ENCODE data around the gene CD99L2. TPM values are rescaled to one million over a fixed set of nuclear protein-coding genes. Genes with fewer than 3 reads are reported as not detected.
"Not testable (repeated sequence)": the region's sequence is repeated elsewhere in the genome, so short reads cannot be mapped to it uniquely, and the experiment has no call there.

CD99L2 gene
- total RNA-seq, 1 donor from 2014 or later, result 49.9 TPM

GRCh38 chrX:150889131-150889530, 9.3 kb downstream of the CD99L2 start:
- H3K36me3 Mint-ChIP-seq (ENCODE audit: unreplicated experiment), result no peaks in the 10 kb centered on the region

GRCh38 chrX:150887906-150888465, 10.5 kb downstream of the CD99L2 start:
- Mint-ChIP-seq H3K36me3 (ENCODE audit: unreplicated experiment) (no peaks in the 10 kb centered on the region), H3K4me1 (ENCODE audit: low read depth, unreplicated experiment) (peaks cover 1% of the 10 kb centered on the region), H3K27me3 (ENCODE audit: unreplicated experiment) (no peaks in the 10 kb centered on the region), H3K27ac (ENCODE audit: unreplicated experiment) (no peak overlapping the region), H3K4me3 (ENCODE audit: unreplicated experiment) (no peak overlapping the region), H3K9me3 (ENCODE audit: unreplicated experiment) (no peaks in the 10 kb centered on the region)
- no peak for TF ChIP-seq CTCF (IDR thresholded peaks at IDR 0.05; ENCODE audit: partially characterized antibody, unreplicated experiment)
- no peak for DNase-seq

More at GRCh38 chrX:150889131-150889530, 9.3 kb downstream of the CD99L2 start:
- Mint-ChIP-seq H3K4me1 (ENCODE audit: low read depth, unreplicated experiment) (peaks cover 1% of the 10 kb centered on the region), H3K9me3 (ENCODE audit: unreplicated experiment) (no peaks in the 10 kb centered on the region), H3K27ac (ENCODE audit: unreplicated experiment) (no peak overlapping the region), H3K27me3 (ENCODE audit: unreplicated experiment) (no peaks in the 10 kb centered on the region), H3K4me3 (ENCODE audit: unreplicated experiment) (no peak overlapping the region)
- no peak for DNase-seq
- TF ChIP-seq CTCF (IDR thresholded peaks at IDR 0.05; ENCODE audit: partially characterized antibody, unreplicated experiment), result no peak

GRCh38 chrX:150887268-150887667, 11.2 kb downstream of the CD99L2 start:
- H3K36me3 Mint-ChIP-seq (ENCODE audit: unreplicated experiment); H3K27ac Mint-ChIP-seq (ENCODE audit: unreplicated experiment); H3K4me3 Mint-ChIP-seq (ENCODE audit: unreplicated experiment); H3K4me1 Mint-ChIP-seq (ENCODE audit: low read depth, unreplicated experiment); H3K9me3 Mint-ChIP-seq (ENCODE audit: unreplicated experiment); DNase-seq; H3K27me3 Mint-ChIP-seq (ENCODE audit: unreplicated experiment): not testable (repeated sequence)

- no peak overlapping the region for H3K27ac Mint-ChIP-seq (ENCODE audit: unreplicated experiment)
- no peaks in the 10 kb centered on the region for H3K36me3 Mint-ChIP-seq (ENCODE audit: unreplicated experiment)
- no peak overlapping the region for H3K4me3 Mint-ChIP-seq (ENCODE audit: unreplicated experiment)
- no peaks in the 10 kb centered on the region for H3K9me3 Mint-ChIP-seq (ENCODE audit: unreplicated experiment)
- no peaks in the 10 kb centered on the region for H3K27me3 Mint-ChIP-seq (ENCODE audit: unreplicated experiment)
- peaks cover 1% of the 10 kb centered on the region for H3K4me1 Mint-ChIP-seq (ENCODE audit: low read depth, unreplicated experiment)
- no peak for TF ChIP-seq CTCF (IDR thresholded peaks at IDR 0.05; ENCODE audit: partially characterized antibody, unreplicated experiment)
- DNase-seq, result no peak
Observed at GRCh38 chrX:150886381-150886780, 12.1 kb downstream of the CD99L2 start.

- no peaks in the 10 kb centered on the region for H3K9me3 Mint-ChIP-seq (ENCODE audit: unreplicated experiment)
Observed at GRCh38 chrX:150880808-150881165, 17.7 kb downstream of the CD99L2 start.

More at GRCh38 chrX:150880808-150881165, 17.7 kb downstream of the CD99L2 start:
- TF ChIP-seq CTCF (IDR thresholded peaks at IDR 0.05; ENCODE audit: partially characterized antibody, unreplicated experiment), result no peak
- peaks cover 2% of the 10 kb centered on the region for H3K27me3 Mint-ChIP-seq (ENCODE audit: unreplicated experiment)
- H3K4me3 Mint-ChIP-seq (ENCODE audit: unreplicated experiment), result no peak overlapping the region
- no peak for DNase-seq
- no peaks in the 10 kb centered on the region for H3K4me1 Mint-ChIP-seq (ENCODE audit: low read depth, unreplicated experiment)
- H3K27ac Mint-ChIP-seq (ENCODE audit: unreplicated experiment), result no peak overlapping the region
- H3K36me3 Mint-ChIP-seq (ENCODE audit: unreplicated experiment), result no peaks in the 10 kb centered on the region

Measured in glutamatergic neuron (in vitro differentiated cells).